RWPE2 (cell line): ENCODE results near the gene MAN2A2.

Experiments
- ATAC-seq: fragments of 200-7000 bp; cut with Tn5 transposase; 3 replicates; pipeline ENCODE4 v1.9.1; 2021; ENCODE audit warnings: low read depth
- DNase-seq: peaks from one replicate; pipeline ENCODE4 v3.0.0-alpha.2; 2020; ENCODE audit warnings: low spot score
- H3K27ac ChIP-seq: fragments of 450-650 bp; 2 replicates; pipeline ENCODE4 v1.5.1; 2017; ENCODE audit warnings: mild to moderate bottlenecking; ENCODE audit not compliant: poor library complexity, severe bottlenecking
- H3K27me3 ChIP-seq: fragments of 250-450 bp; sonication (Bioruptor Pico); 2 replicates; pipeline ENCODE4 v1.5.1; 2021; ENCODE audit warnings: mild to moderate bottlenecking, moderate library complexity; ENCODE audit not compliant: insufficient read depth, poor library complexity, severe bottlenecking
- H3K36me3 ChIP-seq: fragments of 250-450 bp; sonication (Bioruptor Pico); 2 replicates; pipeline ENCODE4 v1.5.1; 2020; ENCODE audit warnings: low read depth, mild to moderate bottlenecking, moderate library complexity
- H3K4me1 ChIP-seq: fragments of 250-450 bp; sonication (Bioruptor Pico); 2 replicates; pipeline ENCODE4 v1.5.1; 2021; ENCODE audit warnings: mild to moderate bottlenecking, moderate library complexity; ENCODE audit not compliant: insufficient read depth, poor library complexity, severe bottlenecking
- H3K4me3 ChIP-seq: fragments of 250-450 bp; sonication (Bioruptor Pico); 2 replicates; pipeline ENCODE4 v1.5.1; 2021; ENCODE audit warnings: mild to moderate bottlenecking, moderate library complexity; ENCODE audit not compliant: severe bottlenecking
- H3K9me3 ChIP-seq: fragments of 250-450 bp; sonication (Bioruptor Pico); 2 replicates; pipeline ENCODE4 v1.5.1; 2021; ENCODE audit warnings: mild to moderate bottlenecking, moderate library complexity; ENCODE audit not compliant: severe bottlenecking
- CTCF ChIP-seq: fragments of 450-650 bp; IDR thresholded peaks from one replicate; pipeline ENCODE4 v1.5.1; 2017; ENCODE audit warnings: mild to moderate bottlenecking, moderate library complexity; ENCODE audit not compliant: poor library complexity, severe bottlenecking

Gene MAN2A2

GRCh38 chr15:90870354-90871138, 32.6 kb upstream of the MAN2A2 start:
- no peak for DNase-seq
- no peak for TF ChIP-seq CTCF
- H3K9me3 ChIP-seq, result no peaks in the 10 kb centered on the region
- ATAC-seq, result peak; percentile 4; the same call in 2 of the 3 replicates
- peaks cover 6% of the 10 kb centered on the region for H3K36me3 ChIP-seq
- peak overlapping the region; percentile 84 for H3K27ac ChIP-seq
- peaks cover 44% of the 10 kb centered on the region for H3K4me1 ChIP-seq
- H3K4me3 ChIP-seq, result peak overlapping the region; percentile 98
- H3K27me3 ChIP-seq, result no peaks in the 10 kb centered on the region

GRCh38 chr15:90871139-90871715, 31.9 kb upstream of the MAN2A2 start:
- ATAC-seq (peak; percentile 7), DNase-seq (no peak)
- peak overlapping the region; percentile 98 for H3K4me3 ChIP-seq
- no peaks in the 10 kb centered on the region for H3K9me3 ChIP-seq
- H3K27me3 ChIP-seq, result no peaks in the 10 kb centered on the region
- peaks cover 11% of the 10 kb centered on the region for H3K36me3 ChIP-seq
- peaks cover 44% of the 10 kb centered on the region for H3K4me1 ChIP-seq
- TF ChIP-seq CTCF, result no peak
- H3K27ac ChIP-seq, result peak overlapping the region; percentile 84

GRCh38 chr15:90871716-90872485, 31.2 kb upstream of the MAN2A2 start:
- ATAC-seq (peak; percentile 18; the same call in 2 of the 3 replicates), DNase-seq (peak; percentile 70)
- peaks cover 44% of the 10 kb centered on the region for H3K4me1 ChIP-seq
- no peak for TF ChIP-seq CTCF
- peaks cover 18% of the 10 kb centered on the region for H3K36me3 ChIP-seq
- H3K27me3 ChIP-seq, result no peaks in the 10 kb centered on the region
- peak overlapping the region; percentile 84 for H3K27ac ChIP-seq
- H3K4me3 ChIP-seq, result peak overlapping the region; percentile 98
- no peaks in the 10 kb centered on the region for H3K9me3 ChIP-seq

- peak; percentile 56 for ATAC-seq
- H3K4me1 ChIP-seq, result peaks cover 44% of the 10 kb centered on the region
- DNase-seq, result peak; percentile 78
These were observed 30.5 kb upstream of the MAN2A2 start for GRCh38 chr15:90872486-90873184.

More at GRCh38 chr15:90872486-90873184, 30.5 kb upstream of the MAN2A2 start:
- no peaks in the 10 kb centered on the region for H3K9me3 ChIP-seq
- H3K27me3 ChIP-seq, result no peaks in the 10 kb centered on the region
- H3K27ac ChIP-seq, result peak overlapping the region; percentile 84
- TF ChIP-seq CTCF, result no peak
- peaks cover 25% of the 10 kb centered on the region for H3K36me3 ChIP-seq
- H3K4me3 ChIP-seq, result peak overlapping the region; percentile 98
